GM18502 (cell line): ENCODE data around the gene TICAM2.
A peak's percentile ranks its signal among the peaks of the same experiment; 100 is the strongest.

ENCODE experiments used
- ATAC-seq: cut with Tn5 transposase; IDR thresholded peaks from one replicate; pipeline ENCODE4 v1.9.1; 2021; ENCODE audit warnings: mild to moderate bottlenecking; ENCODE audit not compliant: unreplicated experiment, poor library complexity

Gene TICAM2

GRCh38 chr5:115573133-115573532 is 29.1 kb downstream of the TICAM2 start:
- ATAC-seq: no peak

GRCh38 chr5:115571441-115571878 is 30.8 kb downstream of the TICAM2 start:
- no peak for ATAC-seq

DNA sequence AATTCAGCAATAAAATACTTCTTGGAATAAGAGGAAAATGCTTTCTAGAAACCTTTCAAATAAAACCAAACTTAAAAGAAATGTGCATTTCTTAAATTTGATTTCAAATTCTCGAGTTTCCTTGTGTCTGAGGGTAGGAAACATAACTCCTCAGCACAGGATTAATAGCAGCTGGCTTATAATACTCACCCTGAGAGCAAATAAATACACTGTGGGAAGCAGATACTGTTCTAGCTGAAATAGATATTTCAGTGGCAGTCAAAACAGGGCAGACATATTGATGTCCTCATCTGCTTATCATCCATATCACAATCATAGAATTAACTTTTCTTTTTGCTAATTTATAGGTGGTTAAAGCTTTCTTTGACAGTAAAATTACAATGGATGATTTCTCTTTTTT is 33.6 kb downstream of the TICAM2 start:
- no peak for ATAC-seq

DNA sequence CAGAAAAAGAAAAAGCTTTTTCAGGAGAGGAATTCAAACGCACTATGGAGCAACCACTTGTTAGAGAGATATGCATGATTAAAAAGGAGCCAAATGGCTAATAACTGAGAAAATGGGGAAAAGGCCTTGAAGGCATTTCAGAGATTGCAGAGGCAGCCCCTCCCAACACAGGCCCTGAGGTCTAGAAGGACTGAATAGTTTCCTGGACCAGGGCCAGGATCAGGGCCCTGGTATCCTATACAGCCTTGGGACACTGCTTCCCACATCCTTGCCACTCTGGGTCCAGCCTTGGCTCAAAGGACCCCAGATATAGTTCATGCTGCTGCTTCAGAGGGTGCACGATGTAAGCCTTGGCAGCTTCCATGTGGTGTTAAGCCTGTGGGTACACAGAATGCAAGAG is 37.0 kb downstream of the TICAM2 start:
- ATAC-seq: no peak

DNA sequence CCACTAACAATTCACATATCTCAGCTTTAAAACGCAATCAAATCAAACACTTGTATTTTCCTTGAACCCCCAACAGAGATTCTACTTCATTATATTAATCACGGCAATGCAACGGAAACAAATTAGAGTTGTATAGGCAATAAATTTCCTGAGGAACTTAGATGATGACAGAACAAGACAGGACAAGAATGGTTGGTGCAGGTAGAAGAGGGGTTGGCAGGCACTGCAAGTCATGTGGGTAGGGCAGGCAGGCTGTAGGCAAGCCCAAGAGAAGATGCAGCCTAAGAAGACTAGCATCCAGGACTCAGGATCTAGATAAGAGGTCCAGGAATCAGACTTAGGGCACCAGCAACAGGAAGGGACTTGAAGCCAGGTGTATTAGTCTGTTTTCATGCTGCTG is 41.1 kb downstream of the TICAM2 start:
- no peak for ATAC-seq

GRCh38 chr5:115559524-115559923 is 42.8 kb downstream of the TICAM2 start:
- ATAC-seq: no peak

DNA sequence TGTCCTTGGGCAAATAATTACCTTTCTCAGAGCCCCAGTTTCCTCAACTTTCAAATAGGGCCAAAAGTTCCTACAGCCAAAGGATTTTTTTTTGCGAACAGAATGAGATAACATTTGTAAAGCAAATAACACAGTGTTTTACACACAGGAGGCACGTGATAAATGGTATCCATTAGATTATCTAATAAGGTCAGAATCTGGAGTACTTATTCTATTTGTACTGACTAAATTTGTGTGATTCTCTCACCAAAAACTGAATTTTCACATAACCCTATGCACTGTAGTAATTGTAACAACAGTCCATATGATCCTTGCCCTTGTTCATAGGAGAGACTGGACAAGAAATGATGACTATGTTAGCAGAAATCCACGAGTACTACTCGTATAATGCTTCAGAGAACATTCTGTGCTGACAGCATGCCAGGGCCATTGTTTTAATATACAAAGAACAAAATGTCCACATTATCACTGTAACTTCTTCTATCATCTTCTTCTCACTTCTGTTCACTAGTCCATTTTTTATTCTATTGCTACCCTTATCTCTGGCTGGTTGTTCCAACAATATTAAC is 43.8 kb downstream of the TICAM2 start:
- ATAC-seq: no peak

DNA sequence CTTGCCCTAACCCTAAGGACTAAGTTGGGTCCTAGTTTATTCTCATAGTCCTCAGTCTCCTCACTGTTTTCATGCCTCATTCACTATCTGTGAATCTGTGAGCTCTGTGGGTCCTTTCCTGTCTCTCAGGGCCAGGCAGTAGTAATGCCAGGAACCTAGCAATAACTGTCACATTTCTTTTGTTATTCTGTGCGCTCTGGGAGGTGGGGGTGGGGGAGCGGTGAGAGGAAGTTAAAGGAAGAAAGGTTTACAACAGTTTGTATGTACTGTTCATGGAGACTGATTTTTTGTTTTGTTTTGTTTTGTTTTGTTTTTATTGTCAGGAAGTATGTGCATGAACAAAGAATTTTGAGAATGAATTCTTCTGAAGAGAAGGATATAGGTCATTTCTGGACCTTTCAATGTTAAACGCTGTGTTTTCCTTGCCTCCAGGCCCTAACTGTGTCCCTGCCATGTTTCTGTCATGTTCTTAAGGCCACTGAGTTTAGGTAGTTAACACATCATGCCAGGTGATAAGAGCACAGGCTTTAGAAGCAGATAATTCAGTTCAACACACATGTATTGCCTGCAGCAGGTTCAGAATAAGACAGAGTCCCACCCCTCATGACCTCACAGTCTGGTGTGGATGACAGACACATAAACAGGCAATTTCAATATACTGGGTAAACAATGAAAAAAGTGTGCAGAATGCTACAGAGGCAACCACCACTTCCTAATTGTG is 44.5 kb downstream of the TICAM2 start:
- no peak for ATAC-seq

GRCh38 chr5:115556276-115556675 is 46.0 kb downstream of the TICAM2 start:
- no peak for ATAC-seq

DNA sequence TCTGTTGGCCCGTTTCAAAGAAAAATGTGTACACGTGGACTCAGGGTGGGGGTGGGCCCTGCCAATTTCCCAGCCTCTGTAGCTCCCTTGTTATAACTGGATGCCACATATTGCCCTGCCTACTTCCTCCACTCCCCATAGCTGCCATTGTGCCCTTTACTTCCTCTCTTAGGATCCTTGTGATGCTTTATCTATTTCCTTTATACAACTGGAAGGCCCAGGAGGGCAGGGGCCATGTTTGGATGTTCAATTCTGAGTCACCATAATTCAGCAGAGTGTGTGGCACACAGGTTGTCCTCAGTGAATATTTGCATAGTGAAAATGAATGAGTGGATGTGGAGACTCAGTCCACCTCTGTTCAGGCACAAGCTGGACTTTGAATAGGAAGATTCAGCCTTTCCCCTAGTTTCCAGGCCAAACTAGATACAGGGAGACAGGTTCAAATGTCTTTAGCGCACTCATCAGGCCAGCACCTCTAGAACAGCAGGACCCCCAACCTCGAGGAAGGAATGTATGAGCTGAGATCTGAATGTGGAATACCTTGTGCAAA is 47.1 kb downstream of the TICAM2 start:
- ATAC-seq: no peak

- ATAC-seq: no peak
Measured at GRCh38 chr5:115553082-115553481, 49.2 kb downstream of the TICAM2 start.

DNA sequence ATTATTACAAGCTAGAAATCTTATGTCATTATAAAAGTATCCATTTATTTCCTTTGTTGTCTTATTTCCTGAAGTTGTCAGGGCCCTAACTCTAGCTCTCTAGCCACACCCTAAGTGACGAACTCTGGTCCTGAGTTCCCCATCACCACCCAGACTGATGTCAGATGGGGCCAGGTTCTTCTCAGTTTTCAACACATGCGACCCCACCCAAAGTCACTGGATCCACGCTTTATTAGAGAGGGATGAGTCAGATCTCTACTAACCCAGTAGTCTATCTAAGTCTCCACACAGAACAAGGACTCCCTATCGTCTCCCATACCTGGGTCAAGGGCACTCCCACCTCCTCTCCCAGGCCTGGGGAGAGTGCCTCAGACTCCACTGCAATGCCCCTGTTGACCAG is 50.9 kb downstream of the TICAM2 start:
- ATAC-seq: no peak

DNA sequence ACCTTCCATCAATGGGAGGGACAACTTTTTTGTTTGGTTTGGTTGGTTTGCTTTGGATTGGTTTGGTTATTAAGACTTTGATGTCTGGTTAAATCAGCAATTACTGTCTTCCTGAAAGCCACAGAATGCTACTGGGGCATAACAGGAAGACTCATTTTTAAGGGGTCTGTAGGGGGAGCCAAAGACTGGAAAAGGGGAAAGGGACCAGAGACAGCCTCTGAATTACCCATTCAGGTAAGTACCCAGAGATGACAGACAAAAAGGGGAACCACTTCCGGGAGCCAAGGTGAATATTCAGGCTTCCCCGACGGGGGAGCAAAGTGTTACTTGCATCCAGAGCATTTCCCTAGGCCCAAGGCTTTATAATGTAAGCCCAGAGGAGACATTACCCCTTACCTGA is 53.1 kb downstream of the TICAM2 start:
- no peak for ATAC-seq

DNA sequence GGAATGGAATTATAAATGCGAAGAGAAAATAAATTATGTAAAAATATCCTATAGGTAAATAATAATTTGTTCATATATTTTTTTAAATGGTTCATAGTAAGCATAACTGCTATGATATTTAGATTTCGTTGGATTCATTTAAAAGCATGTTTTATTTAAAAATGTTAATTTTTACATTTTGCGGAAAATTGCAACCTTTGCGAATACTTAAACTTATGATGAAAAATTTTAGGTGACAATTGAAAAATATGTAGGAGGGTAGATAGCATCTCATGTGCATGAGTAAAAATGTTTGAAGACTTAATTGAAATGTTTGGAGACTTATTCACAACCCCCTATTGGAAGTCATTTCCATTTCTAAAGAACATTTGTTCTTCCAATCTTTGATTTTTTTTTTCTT is 53.6 kb downstream of the TICAM2 start:
- ATAC-seq: no peak

DNA sequence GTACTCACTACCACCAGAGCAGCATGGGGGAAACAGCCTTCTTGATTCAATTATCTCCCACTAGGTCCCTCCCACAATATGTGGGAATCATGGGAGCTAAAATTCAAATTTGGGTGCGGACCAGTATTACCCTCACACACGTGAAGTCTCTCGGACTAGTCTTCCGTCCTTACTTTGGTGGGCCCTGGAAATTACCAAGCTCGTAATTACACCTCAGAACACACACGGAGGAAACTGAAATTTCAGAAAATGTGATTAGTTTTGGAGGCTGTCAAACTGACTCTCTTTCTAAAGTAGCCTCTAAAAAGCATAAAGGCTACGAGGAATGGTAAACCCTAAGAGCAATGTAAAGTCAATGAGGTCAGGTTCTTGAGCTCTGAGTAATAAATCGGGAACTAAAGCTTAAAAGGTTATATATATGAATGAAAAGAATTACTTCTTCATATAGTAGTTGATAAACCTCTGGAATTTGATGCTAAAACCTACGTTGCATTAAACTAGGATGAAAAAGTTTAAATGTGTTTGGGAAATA is 56.9 kb downstream of the TICAM2 start:
- no peak for ATAC-seq

GRCh38 chr5:115544436-115545350 is 57.6 kb downstream of the TICAM2 start, which contains the start of gene FEM1C:
Gene FEM1C (minus strand): TSS chr5:115544775. CDS start chr5:115543493, 1,282 bp downstream.
- peak; percentile 97 for ATAC-seq

DNA sequence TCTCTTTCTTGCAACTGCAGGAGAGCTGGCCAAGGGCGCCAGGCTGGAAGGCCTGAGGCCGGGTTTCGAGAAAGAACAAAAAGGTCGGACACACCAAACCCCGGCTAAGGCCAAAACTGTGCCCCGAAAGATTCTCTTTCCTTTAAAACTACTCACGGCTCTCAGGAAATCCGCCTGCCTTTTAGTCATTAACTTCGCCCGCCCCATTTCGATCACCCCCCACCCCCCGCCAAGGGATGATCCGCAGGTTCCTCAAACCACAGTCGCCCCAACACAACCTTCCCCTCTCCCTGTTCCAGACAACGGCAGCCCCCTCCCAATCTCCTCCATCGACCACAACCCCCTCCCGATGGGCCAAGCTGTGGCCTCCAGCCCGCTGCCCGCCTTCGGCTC is 58.2 kb downstream of the TICAM2 start:
- ATAC-seq: peak; percentile 13

- peak; percentile 36 for ATAC-seq
Measured at GRCh38 chr5:115543365-115544042, 58.8 kb downstream of the TICAM2 start.

DNA sequence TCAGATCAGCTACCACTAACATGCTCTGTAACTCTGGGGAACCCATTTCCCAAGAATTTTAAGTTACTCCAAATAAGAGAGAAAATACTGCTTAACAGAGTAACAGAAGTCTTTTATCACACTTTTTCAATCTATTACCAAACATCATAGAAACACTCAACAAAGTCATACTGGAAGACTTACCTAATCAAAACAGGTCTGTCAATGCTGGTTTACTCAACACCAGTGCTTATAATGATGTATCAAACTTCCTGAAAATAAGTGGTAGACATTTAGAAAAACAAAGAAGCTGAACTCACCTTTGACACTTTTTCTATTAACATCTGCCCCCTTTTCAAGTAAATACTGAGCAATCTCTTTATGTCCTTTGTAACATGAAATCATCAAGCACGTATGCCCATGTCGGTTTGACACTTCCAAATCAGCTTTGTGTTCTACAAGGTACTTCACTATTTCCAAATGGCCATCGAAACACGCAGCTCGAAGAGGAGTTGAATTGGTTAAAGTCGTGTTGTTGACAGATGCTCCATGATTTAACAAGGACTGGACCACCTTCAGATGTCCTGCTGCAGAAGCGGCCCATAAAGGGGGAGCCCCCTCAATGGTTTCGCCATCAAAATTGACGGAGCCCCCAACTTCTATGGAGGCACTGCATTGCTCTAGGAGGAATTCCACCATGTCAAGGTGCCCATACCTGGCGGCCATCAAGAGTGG is 59.5 kb downstream of the TICAM2 start:
- no peak for ATAC-seq
